Suprapubic skin (tissue), 3 donors: Measurements from ENCODE around the gene FRMD3.

Experiments used
- CTCF ChIP-seq, 2 donors: fragments of 200-600 bp in 1 of 2; fragments of 450-650 bp in 1 of 2; sonication (generic) in 1 of 2; IDR thresholded peaks; one replicate each; pipeline ENCODE4 v1.5.1; 2016 to 2019; ENCODE audit warnings: antibody characterized with exemption in 2 of 2, mild to moderate bottlenecking in 1 of 2, moderate library complexity in 1 of 2
- EP300 ChIP-seq: sonication (generic); formaldehyde crosslinking; IDR thresholded peaks from one replicate; pipeline ENCODE4 v1.6.1; 2017; ENCODE audit warnings: antibody characterized with exemption

- TF ChIP-seq CTCF (IDR thresholded peaks at IDR 0.05) (no peak), EP300 (no peak)
These were observed 23.4 kb downstream of the FRMD3 start for GRCh38 chr9:83514767-83515166.
